Gastroesophageal sphincter (tissue), 3 donors: ENCODE measurements around the gene CRACR2B.

Experiments
- EP300 ChIP-seq: sonication (generic); formaldehyde crosslinking; IDR thresholded peaks from one replicate; pipeline ENCODE4 v1.6.1; 2017; ENCODE audit warnings: antibody characterized with exemption, mild to moderate bottlenecking
- POLR2A ChIP-seq, 2 donors: fragments of 450-650 bp; IDR thresholded peaks; one replicate each; pipeline ENCODE4 v1.6.1; 2017; ENCODE audit warnings: antibody characterized with exemption in 2 of 2, mild to moderate bottlenecking in 2 of 2, moderate library complexity in 1 of 2
- TF ChIP-seq, protein P1 (sequence below), 4 experiments: fragments of 200-600 bp in 2 of 4; fragments of 450-650 bp in 2 of 4; sonication (generic) in 1 of 4; IDR thresholded peaks; one replicate each; pipeline ENCODE4 v1.5.1; 2017 to 2019; ENCODE audit warnings: antibody characterized with exemption in 4 of 4, mild to moderate bottlenecking in 2 of 4, moderate library complexity in 2 of 4

DNA sequence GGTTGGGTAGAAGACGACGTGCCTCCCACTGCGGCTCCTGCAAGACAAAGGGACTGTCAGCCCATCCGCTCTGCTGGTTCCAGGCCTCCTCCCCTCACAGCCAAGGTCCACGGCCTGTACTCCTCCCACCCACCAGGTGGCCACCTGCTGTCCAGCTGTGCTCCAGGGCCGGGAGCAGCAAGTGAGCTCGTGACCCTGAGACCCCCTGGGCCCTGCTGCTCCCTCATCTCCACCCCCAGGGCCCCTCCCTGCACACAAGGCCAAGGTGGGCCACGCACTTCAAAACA lies 42.4 kb downstream of the CRACR2B start:
- TF ChIP-seq, protein P1, sequence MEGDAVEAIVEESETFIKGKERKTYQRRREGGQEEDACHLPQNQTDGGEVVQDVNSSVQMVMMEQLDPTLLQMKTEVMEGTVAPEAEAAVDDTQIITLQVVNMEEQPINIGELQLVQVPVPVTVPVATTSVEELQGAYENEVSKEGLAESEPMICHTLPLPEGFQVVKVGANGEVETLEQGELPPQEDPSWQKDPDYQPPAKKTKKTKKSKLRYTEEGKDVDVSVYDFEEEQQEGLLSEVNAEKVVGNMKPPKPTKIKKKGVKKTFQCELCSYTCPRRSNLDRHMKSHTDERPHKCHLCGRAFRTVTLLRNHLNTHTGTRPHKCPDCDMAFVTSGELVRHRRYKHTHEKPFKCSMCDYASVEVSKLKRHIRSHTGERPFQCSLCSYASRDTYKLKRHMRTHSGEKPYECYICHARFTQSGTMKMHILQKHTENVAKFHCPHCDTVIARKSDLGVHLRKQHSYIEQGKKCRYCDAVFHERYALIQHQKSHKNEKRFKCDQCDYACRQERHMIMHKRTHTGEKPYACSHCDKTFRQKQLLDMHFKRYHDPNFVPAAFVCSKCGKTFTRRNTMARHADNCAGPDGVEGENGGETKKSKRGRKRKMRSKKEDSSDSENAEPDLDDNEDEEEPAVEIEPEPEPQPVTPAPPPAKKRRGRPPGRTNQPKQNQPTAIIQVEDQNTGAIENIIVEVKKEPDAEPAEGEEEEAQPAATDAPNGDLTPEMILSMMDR (IDR thresholded peaks at IDR 0.05): no peak
- TF ChIP-seq POLR2A (IDR thresholded peaks at IDR 0.05) (no peak), EP300 (no peak)
